Gastrocnemius medialis (tissue), 4 donors: ENCODE data around the gene OPN1MW2. TPM values are rescaled to one million over a fixed set of nuclear protein-coding genes. Genes with fewer than 3 reads are reported as not detected.
"Not testable (repeated sequence)": the region's sequence is repeated elsewhere in the genome, so short reads cannot be mapped to it uniquely, and the experiment has no call there.

Experiments
- ATAC-seq, 2 donors: fragments of 150-250 bp; one replicate each; pipeline ENCODE4 v1.9.1; 2016
- DNase-seq, 2 donors: peaks; one replicate each; pipeline ENCODE4 v3.0.0-alpha.2; 2019
- H3K27ac ChIP-seq, 4 donors: fragments of 200-600 bp; sonication (generic); 1 replicate in 1 of 4; 2 replicates in 3 of 4; pipeline ENCODE4 v1.5.1; 2016 to 2018; ENCODE audit warnings: mild to moderate bottlenecking in 2 of 4, moderate library complexity in 1 of 4
- H3K27me3 ChIP-seq, 3 donors: fragments of 200-600 bp; sonication (generic) in 2 of 3; 1 replicate in 1 of 3; 2 replicates in 2 of 3; pipeline versions ENCODE4 v1.5.1 to v1.6.0; 2016 to 2019; ENCODE audit warnings: mild to moderate bottlenecking in 1 of 3, moderate library complexity in 1 of 3
- H3K36me3 ChIP-seq, 2 donors: fragments of 200-600 bp; sonication (generic) in 1 of 2; one replicate each; pipeline ENCODE4 v1.5.1; 2017 to 2018
- H3K4me1 ChIP-seq, 2 donors: fragments of 200-600 bp; sonication (generic) in 1 of 2; one replicate each; pipeline ENCODE4 v1.5.1; 2016 to 2017; ENCODE audit warnings: mild to moderate bottlenecking in 2 of 2
- H3K4me3 ChIP-seq, 4 donors: fragments of 200-600 bp; sonication (generic) in 3 of 4; 1 replicate in 1 of 4; 2 replicates in 3 of 4; pipeline ENCODE4 v1.5.1; 2016 to 2019; ENCODE audit warnings: mild to moderate bottlenecking in 2 of 4
- H3K9me3 ChIP-seq, 3 donors: fragments of 200-600 bp; sonication (generic) in 2 of 3; 1 replicate in 1 of 3; 2 replicates in 2 of 3; pipeline ENCODE4 v1.5.1; 2016 to 2019
- in situ Hi-C, 4 donors: fragments of 200-750 bp; cut with MboI; loops; one replicate each; pipeline versions ENCODE4 v1.15.0 to v1.8.0; 2017; ENCODE audit warnings: low sequenced_read_pairs in 4 of 4
- intact Hi-C: fragments of 100-400 bp; cut with DNase I; formaldehyde crosslinking; loops from one replicate; pipeline ENCODE4 v1.15.1; 2023; ENCODE audit warnings: low total_unique reads
- total RNA-seq, 4 donors: library from RNA; depleted of rRNA; stranded (reverse); fragments of >200 nt; gene quantifications; one replicate each; pipeline versions ENCODE4 v1.1.0 to v1.2.3, GENCODE V29; 2016

Gene OPN1MW2
- total RNA-seq, 4 donors from 2014 or later, result not detected

GRCh38 chrX:154226706-154227105 is 7.2 kb downstream of the OPN1MW2 start:
- intact Hi-C loops, H3K9me3 ChIP-seq, H3K27ac ChIP-seq, DNase-seq, H3K4me1 ChIP-seq, H3K27me3 ChIP-seq, in situ Hi-C loops, H3K36me3 ChIP-seq, H3K4me3 ChIP-seq, ATAC-seq: not testable (repeated sequence)

- in situ Hi-C loops, H3K27me3 ChIP-seq, H3K27ac ChIP-seq, H3K4me1 ChIP-seq, intact Hi-C loops, ATAC-seq, DNase-seq, H3K36me3 ChIP-seq, H3K9me3 ChIP-seq, H3K4me3 ChIP-seq: not testable (repeated sequence)
Measured at GRCh38 chrX:154231443-154231842, 11.9 kb downstream of the OPN1MW2 start.

- H3K4me3 ChIP-seq, intact Hi-C loops, ATAC-seq, DNase-seq, H3K27me3 ChIP-seq, in situ Hi-C loops, H3K9me3 ChIP-seq, H3K36me3 ChIP-seq, H3K4me1 ChIP-seq, H3K27ac ChIP-seq: not testable (repeated sequence)
Measured at GRCh38 chrX:154233620-154234019, 14.1 kb downstream of the OPN1MW2 start.

- H3K27ac ChIP-seq, H3K36me3 ChIP-seq, DNase-seq, ATAC-seq, H3K9me3 ChIP-seq, H3K4me1 ChIP-seq, intact Hi-C loops, H3K27me3 ChIP-seq, H3K4me3 ChIP-seq, in situ Hi-C loops: not testable (repeated sequence)
Measured at GRCh38 chrX:154238939-154239559, 19.5 kb downstream of the OPN1MW2 start.

GRCh38 chrX:154239982-154240503 is 20.5 kb downstream of the OPN1MW2 start:
- DNase-seq, H3K36me3 ChIP-seq, H3K27ac ChIP-seq, H3K4me3 ChIP-seq, H3K27me3 ChIP-seq, ATAC-seq, H3K9me3 ChIP-seq, H3K4me1 ChIP-seq, in situ Hi-C loops, intact Hi-C loops: not testable (repeated sequence)

- H3K36me3 ChIP-seq, intact Hi-C loops, H3K4me3 ChIP-seq, H3K4me1 ChIP-seq, DNase-seq, in situ Hi-C loops, H3K27me3 ChIP-seq, H3K27ac ChIP-seq, H3K9me3 ChIP-seq: not testable (repeated sequence)
- peak; percentile 54 to 77 for ATAC-seq
Measured at GRCh38 chrX:154247377-154248045, 28.0 kb downstream of the OPN1MW2 start.

- ATAC-seq, intact Hi-C loops, in situ Hi-C loops: not testable (repeated sequence)
Measured at GRCh38 chrX:154248076-154248475, 28.5 kb downstream of the OPN1MW2 start.

GRCh38 chrX:154257282-154257681 is 37.7 kb downstream of the OPN1MW2 start, which contains the start of gene OPN1MW3:
Gene OPN1MW3 (plus strand): TSS chrX:154257582. CDS start chrX:154257620, 38 bp downstream.
- in situ Hi-C loops, intact Hi-C loops: not testable (repeated sequence)

More at GRCh38 chrX:154248076-154248475, 28.5 kb downstream of the OPN1MW2 start:
- not testable (repeated sequence) for H3K9me3 ChIP-seq, H3K27ac ChIP-seq, H3K27me3 ChIP-seq, H3K4me1 ChIP-seq, H3K4me3 ChIP-seq, H3K36me3 ChIP-seq, DNase-seq

GRCh38 chrX:154258711-154259110 is 39.2 kb downstream of the OPN1MW2 start:
- in situ Hi-C loops, intact Hi-C loops: not testable (repeated sequence)

More at GRCh38 chrX:154257282-154257681, 37.7 kb downstream of the OPN1MW2 start, which contains the start of gene OPN1MW3:
- H3K9me3 ChIP-seq, DNase-seq, ATAC-seq, H3K4me3 ChIP-seq, H3K27me3 ChIP-seq, H3K27ac ChIP-seq, H3K4me1 ChIP-seq, H3K36me3 ChIP-seq: not testable (repeated sequence)

GRCh38 chrX:154263072-154263471 is 43.5 kb downstream of the OPN1MW2 start:
- H3K36me3 ChIP-seq, in situ Hi-C loops, H3K9me3 ChIP-seq, DNase-seq, H3K27ac ChIP-seq, H3K27me3 ChIP-seq, H3K4me1 ChIP-seq, ATAC-seq, H3K4me3 ChIP-seq, intact Hi-C loops: not testable (repeated sequence)

More at GRCh38 chrX:154258711-154259110, 39.2 kb downstream of the OPN1MW2 start:
- H3K36me3 ChIP-seq, H3K4me1 ChIP-seq, H3K27ac ChIP-seq, H3K9me3 ChIP-seq, H3K4me3 ChIP-seq, ATAC-seq, H3K27me3 ChIP-seq, DNase-seq: not testable (repeated sequence)

GRCh38 chrX:154269245-154269644 is 49.7 kb downstream of the OPN1MW2 start:
- in situ Hi-C loops, intact Hi-C loops: not testable (repeated sequence)
- ATAC-seq, result peak in 1 of 2 donors; percentile 33

More at GRCh38 chrX:154269245-154269644, 49.7 kb downstream of the OPN1MW2 start:
- not testable (repeated sequence) for H3K27ac ChIP-seq, H3K4me1 ChIP-seq, H3K36me3 ChIP-seq, DNase-seq, H3K27me3 ChIP-seq, H3K4me3 ChIP-seq, H3K9me3 ChIP-seq
